ENCODE measurements around the gene FAM53B. TPM values are rescaled to one million over a fixed set of nuclear protein-coding genes. Genes with fewer than 3 reads are reported as not detected.

The FAM53B gene
- total RNA-seq, 1 experiment from 2014 or later, result 13.7 TPM

- Histone ChIP-seq H3K4me1 (no peaks in the 10 kb centered on the region), H3K36me3 (ENCODE audit: control insufficient read depth, insufficient read depth, low read length) (no peaks in the 10 kb centered on the region; the same call in 1 of the 2 replicates), H3K9me3 (no peaks in the 10 kb centered on the region), H3K4me3 (ENCODE audit: low read depth, low read length) (no peak overlapping the region), H3K27me3 (replicated peaks; ENCODE audit: control insufficient read depth, insufficient read depth, low read length) (no peaks in the 10 kb centered on the region)
- no peaks in the 10 kb centered on the region for H3K9me3 Mint-ChIP-seq (ENCODE audit: unreplicated experiment)
- TF ChIP-seq, protein P1, sequence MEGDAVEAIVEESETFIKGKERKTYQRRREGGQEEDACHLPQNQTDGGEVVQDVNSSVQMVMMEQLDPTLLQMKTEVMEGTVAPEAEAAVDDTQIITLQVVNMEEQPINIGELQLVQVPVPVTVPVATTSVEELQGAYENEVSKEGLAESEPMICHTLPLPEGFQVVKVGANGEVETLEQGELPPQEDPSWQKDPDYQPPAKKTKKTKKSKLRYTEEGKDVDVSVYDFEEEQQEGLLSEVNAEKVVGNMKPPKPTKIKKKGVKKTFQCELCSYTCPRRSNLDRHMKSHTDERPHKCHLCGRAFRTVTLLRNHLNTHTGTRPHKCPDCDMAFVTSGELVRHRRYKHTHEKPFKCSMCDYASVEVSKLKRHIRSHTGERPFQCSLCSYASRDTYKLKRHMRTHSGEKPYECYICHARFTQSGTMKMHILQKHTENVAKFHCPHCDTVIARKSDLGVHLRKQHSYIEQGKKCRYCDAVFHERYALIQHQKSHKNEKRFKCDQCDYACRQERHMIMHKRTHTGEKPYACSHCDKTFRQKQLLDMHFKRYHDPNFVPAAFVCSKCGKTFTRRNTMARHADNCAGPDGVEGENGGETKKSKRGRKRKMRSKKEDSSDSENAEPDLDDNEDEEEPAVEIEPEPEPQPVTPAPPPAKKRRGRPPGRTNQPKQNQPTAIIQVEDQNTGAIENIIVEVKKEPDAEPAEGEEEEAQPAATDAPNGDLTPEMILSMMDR (IDR thresholded peaks at IDR 0.05; ENCODE audit: insufficient read depth in 1 of 2, low read depth in 1 of 2, low read length in 1 of 2, severe bottlenecking in 1 of 2, unreplicated experiment in 1 of 2), result no peak
- ChIA-PET CTCF (no interaction called here), POLR2A (no interaction called here)
- no peaks in the 10 kb centered on the region for H3K4me1 Mint-ChIP-seq (ENCODE audit: low read depth, unreplicated experiment)
- no peak for DNase-seq
- no peak overlapping the region for H3K27ac Mint-ChIP-seq (ENCODE audit: unreplicated experiment)
- H3K27me3 Mint-ChIP-seq (ENCODE audit: insufficient read depth, unreplicated experiment), result no peaks in the 10 kb centered on the region
- intact Hi-C loops (cut with micrococcal nuclease; ENCODE audit: unreplicated experiment), result no loop called here
- BruUV-seq (replicated peaks), result no TSS peak
- no peaks in the 10 kb centered on the region for H3K36me3 Mint-ChIP-seq (ENCODE audit: insufficient read depth, unreplicated experiment)
- no peak overlapping the region for H3K4me3 Mint-ChIP-seq (ENCODE audit: unreplicated experiment)
These were observed 102.7 kb downstream of the FAM53B start for GRCh38 chr10:124641282-124642087.

DNA sequence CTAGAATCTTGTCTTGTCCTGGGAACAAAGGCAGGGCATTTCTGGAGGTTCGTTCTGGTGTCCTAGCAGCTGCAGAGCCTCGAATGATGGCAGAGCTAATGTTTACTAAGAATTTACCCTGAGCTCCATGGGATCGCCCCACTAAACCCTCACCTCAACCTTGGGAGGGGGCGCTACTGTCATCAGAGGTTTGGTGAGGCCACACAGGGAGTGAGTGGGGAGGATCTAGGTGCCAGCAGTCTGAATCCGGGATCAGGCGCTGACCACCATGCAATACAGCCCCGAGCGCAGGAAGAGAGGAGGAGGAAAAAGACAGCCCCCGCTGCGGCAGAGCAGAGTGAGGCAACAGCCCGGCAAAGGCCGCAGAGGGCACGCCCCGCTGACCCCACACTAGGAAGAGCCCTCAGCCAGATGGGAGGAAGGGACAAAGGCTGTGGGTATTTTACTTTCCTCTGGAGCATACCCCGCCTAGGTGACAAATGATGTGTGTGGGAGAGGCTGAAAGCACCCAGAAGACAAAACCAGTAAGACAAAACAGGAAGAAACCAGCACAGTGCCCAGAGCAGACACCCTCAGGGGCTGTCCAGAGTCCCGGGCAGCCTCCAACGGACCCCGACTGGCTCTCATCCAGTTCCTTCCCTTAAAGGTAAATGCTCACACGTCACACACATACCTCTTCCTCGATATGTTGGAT lies 103.5 kb downstream of the FAM53B start:
- TF ChIP-seq, protein P1 (IDR thresholded peaks at IDR 0.05; ENCODE audit: insufficient read depth in 1 of 2, low read depth in 1 of 2, low read length in 1 of 2, severe bottlenecking in 1 of 2, unreplicated experiment in 1 of 2), result no peak
- Mint-ChIP-seq H3K4me1 (ENCODE audit: low read depth, unreplicated experiment) (no peaks in the 10 kb centered on the region), H3K36me3 (ENCODE audit: insufficient read depth, unreplicated experiment) (no peaks in the 10 kb centered on the region), H3K27ac (ENCODE audit: unreplicated experiment) (no peak overlapping the region), H3K27me3 (ENCODE audit: insufficient read depth, unreplicated experiment) (no peaks in the 10 kb centered on the region), H3K4me3 (ENCODE audit: unreplicated experiment) (no peak overlapping the region), H3K9me3 (ENCODE audit: unreplicated experiment) (no peaks in the 10 kb centered on the region)
- BruUV-seq (replicated peaks), result no TSS peak
- no peaks in the 10 kb centered on the region for H3K4me1 ChIP-seq
- H3K4me3 ChIP-seq (ENCODE audit: low read depth, low read length), result no peak overlapping the region
- POLR2A ChIA-PET, result no interaction called here
- intact Hi-C loops (cut with micrococcal nuclease; ENCODE audit: unreplicated experiment), result no loop called here
- CTCF ChIA-PET, result no interaction called here
- no peaks in the 10 kb centered on the region for H3K9me3 ChIP-seq
- no peaks in the 10 kb centered on the region for H3K27me3 ChIP-seq (replicated peaks; ENCODE audit: control insufficient read depth, insufficient read depth, low read length)
- no peak for DNase-seq
- H3K36me3 ChIP-seq (ENCODE audit: control insufficient read depth, insufficient read depth, low read length), result no peaks in the 10 kb centered on the region; the same call in 1 of the 2 replicates

GRCh38 chr10:124640056-124640455 lies 104.1 kb downstream of the FAM53B start:
- H3K4me1 Mint-ChIP-seq (ENCODE audit: low read depth, unreplicated experiment), result no peaks in the 10 kb centered on the region
- Histone ChIP-seq H3K9me3 (no peaks in the 10 kb centered on the region), H3K27me3 (replicated peaks; ENCODE audit: control insufficient read depth, insufficient read depth, low read length) (no peaks in the 10 kb centered on the region), H3K4me3 (ENCODE audit: low read depth, low read length) (no peak overlapping the region), H3K36me3 (ENCODE audit: control insufficient read depth, insufficient read depth, low read length) (no peaks in the 10 kb centered on the region; the same call in 1 of the 2 replicates), H3K4me1 (no peaks in the 10 kb centered on the region)
- H3K4me3 Mint-ChIP-seq (ENCODE audit: unreplicated experiment), result no peak overlapping the region
- intact Hi-C loops (cut with micrococcal nuclease; ENCODE audit: unreplicated experiment), result no loop called here
- no TSS peak for BruUV-seq (replicated peaks)
- TF ChIP-seq, protein P1 (IDR thresholded peaks at IDR 0.05; ENCODE audit: insufficient read depth in 1 of 2, low read depth in 1 of 2, low read length in 1 of 2, severe bottlenecking in 1 of 2, unreplicated experiment in 1 of 2), result no peak
- H3K36me3 Mint-ChIP-seq (ENCODE audit: insufficient read depth, unreplicated experiment), result no peaks in the 10 kb centered on the region
- CTCF ChIA-PET, result no interaction called here
- no peaks in the 10 kb centered on the region for H3K27me3 Mint-ChIP-seq (ENCODE audit: insufficient read depth, unreplicated experiment)
- DNase-seq, result no peak
- POLR2A ChIA-PET, result no interaction called here
- no peaks in the 10 kb centered on the region for H3K9me3 Mint-ChIP-seq (ENCODE audit: unreplicated experiment)
- H3K27ac Mint-ChIP-seq (ENCODE audit: unreplicated experiment), result no peak overlapping the region
